HL-60 (cell line): ENCODE results near the gene HECW1.

Source experiments
- DNase-seq, 2 experiments: peaks; one replicate each; pipeline ENCODE4 v3.0.0-alpha.2; 2010 to 2020; ENCODE audit warnings: low read depth in 1 of 2, low spot score in 1 of 2
- H3K27ac ChIP-seq: fragments of 250-450 bp; sonication (Bioruptor Pico); replicated peaks from 2 replicates; pipeline ENCODE4 v1.5.1; 2020; ENCODE audit warnings: mild to moderate bottlenecking, moderate library complexity
- H3K27me3 ChIP-seq: fragments of 250-450 bp; sonication (Bioruptor Pico); 2 replicates; pipeline ENCODE4 v1.5.1; 2021; ENCODE audit warnings: mild to moderate bottlenecking, moderate library complexity; ENCODE audit not compliant: insufficient read depth, poor library complexity, severe bottlenecking
- H3K4me3 ChIP-seq: replicated peaks from 2 replicates; pipeline ENCODE4 v1.5.1; 2011; ENCODE audit warnings: mild to moderate bottlenecking, control low read depth, low read length; ENCODE audit not compliant: insufficient read depth
- GABPA ChIP-seq: IDR thresholded peaks from 2 replicates; pipeline ENCODE4 v1.6.1; 2012; ENCODE audit warnings: low read depth
- POLR2AphosphoS5 ChIP-seq: IDR thresholded peaks from 2 replicates; pipeline ENCODE4 v1.6.1; 2012; ENCODE audit warnings: low read depth
- SPI1 ChIP-seq: IDR thresholded peaks from 2 replicates; pipeline ENCODE4 v1.6.1; 2012; ENCODE audit warnings: low read depth, mild to moderate bottlenecking, borderline replicate concordance
- TF ChIP-seq, protein P1 (sequence below): IDR thresholded peaks from one replicate; pipeline ENCODE4 v1.5.1; 2011; ENCODE audit warnings: low read length, control low read depth, inconsistent platforms; ENCODE audit not compliant: insufficient read depth
- TF ChIP-seq, protein P2 (sequence below): IDR thresholded peaks from 2 replicates; pipeline ENCODE4 v1.6.1; 2012; ENCODE audit warnings: low read depth; ENCODE audit not compliant: insufficient replicate concordance

Gene HECW1

DNA sequence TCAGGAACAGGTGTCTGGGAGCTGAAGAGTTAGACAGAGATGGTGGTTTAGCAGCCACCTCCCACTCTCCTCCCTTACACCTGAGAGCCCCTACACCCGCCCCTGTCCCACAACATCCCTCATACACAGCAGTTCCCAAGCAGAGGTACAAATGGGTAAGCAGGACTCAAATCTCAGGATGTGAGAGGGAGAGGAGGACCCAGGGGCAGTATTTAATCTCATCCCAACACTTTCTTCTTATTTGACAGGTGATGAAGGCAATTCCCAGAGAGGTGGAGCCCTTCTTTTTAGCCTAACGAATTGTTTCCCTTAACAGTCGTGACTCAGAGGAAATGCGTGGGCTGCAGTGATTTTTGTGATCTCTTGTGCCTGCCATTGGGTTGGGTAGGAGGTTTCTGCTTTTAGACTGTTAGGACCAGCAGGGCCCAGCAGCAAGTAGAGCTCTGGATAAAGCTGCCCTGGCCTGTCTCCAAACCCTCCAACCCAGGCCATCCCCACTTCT lies 191.3 kb downstream of the HECW1 start:
- H3K27ac ChIP-seq, result no peak overlapping the region
- no peak for TF ChIP-seq SPI1
- TF ChIP-seq, protein P1, sequence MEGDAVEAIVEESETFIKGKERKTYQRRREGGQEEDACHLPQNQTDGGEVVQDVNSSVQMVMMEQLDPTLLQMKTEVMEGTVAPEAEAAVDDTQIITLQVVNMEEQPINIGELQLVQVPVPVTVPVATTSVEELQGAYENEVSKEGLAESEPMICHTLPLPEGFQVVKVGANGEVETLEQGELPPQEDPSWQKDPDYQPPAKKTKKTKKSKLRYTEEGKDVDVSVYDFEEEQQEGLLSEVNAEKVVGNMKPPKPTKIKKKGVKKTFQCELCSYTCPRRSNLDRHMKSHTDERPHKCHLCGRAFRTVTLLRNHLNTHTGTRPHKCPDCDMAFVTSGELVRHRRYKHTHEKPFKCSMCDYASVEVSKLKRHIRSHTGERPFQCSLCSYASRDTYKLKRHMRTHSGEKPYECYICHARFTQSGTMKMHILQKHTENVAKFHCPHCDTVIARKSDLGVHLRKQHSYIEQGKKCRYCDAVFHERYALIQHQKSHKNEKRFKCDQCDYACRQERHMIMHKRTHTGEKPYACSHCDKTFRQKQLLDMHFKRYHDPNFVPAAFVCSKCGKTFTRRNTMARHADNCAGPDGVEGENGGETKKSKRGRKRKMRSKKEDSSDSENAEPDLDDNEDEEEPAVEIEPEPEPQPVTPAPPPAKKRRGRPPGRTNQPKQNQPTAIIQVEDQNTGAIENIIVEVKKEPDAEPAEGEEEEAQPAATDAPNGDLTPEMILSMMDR, result no peak
- TF ChIP-seq, protein P2, sequence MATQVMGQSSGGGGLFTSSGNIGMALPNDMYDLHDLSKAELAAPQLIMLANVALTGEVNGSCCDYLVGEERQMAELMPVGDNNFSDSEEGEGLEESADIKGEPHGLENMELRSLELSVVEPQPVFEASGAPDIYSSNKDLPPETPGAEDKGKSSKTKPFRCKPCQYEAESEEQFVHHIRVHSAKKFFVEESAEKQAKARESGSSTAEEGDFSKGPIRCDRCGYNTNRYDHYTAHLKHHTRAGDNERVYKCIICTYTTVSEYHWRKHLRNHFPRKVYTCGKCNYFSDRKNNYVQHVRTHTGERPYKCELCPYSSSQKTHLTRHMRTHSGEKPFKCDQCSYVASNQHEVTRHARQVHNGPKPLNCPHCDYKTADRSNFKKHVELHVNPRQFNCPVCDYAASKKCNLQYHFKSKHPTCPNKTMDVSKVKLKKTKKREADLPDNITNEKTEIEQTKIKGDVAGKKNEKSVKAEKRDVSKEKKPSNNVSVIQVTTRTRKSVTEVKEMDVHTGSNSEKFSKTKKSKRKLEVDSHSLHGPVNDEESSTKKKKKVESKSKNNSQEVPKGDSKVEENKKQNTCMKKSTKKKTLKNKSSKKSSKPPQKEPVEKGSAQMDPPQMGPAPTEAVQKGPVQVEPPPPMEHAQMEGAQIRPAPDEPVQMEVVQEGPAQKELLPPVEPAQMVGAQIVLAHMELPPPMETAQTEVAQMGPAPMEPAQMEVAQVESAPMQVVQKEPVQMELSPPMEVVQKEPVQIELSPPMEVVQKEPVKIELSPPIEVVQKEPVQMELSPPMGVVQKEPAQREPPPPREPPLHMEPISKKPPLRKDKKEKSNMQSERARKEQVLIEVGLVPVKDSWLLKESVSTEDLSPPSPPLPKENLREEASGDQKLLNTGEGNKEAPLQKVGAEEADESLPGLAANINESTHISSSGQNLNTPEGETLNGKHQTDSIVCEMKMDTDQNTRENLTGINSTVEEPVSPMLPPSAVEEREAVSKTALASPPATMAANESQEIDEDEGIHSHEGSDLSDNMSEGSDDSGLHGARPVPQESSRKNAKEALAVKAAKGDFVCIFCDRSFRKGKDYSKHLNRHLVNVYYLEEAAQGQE, result no peak
- no peak for TF ChIP-seq GABPA
- no peak for TF ChIP-seq POLR2AphosphoS5

DNA sequence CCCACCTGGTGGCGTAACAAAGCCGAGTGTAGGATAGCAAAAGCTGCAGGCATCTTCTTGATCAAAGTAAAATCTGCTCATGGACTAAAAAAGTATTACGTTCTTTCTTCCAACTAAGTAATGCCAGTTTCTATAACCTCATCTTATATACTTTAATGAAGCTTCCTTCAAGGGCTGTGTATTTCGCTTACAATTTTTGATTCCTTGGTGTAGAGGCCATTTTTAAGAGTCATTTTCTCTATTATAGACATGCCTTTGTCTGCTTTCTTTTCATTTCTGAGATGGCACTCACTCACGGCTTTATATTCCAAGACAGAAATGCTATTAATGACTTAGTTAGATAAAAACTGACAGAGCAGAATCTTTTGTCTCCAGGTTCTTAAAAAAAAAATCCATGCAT lies 194.0 kb downstream of the HECW1 start:
- Histone ChIP-seq H3K27me3 (no peaks in the 10 kb centered on the region), H3K4me3 (no peak overlapping the region), H3K27ac (no peak overlapping the region)
- no peak for DNase-seq
- TF ChIP-seq, protein P1, result no peak
- TF ChIP-seq, protein P2, result no peak

More for the DNA sequence above, 191.3 kb downstream of the HECW1 start:
- H3K4me3 ChIP-seq, result no peak overlapping the region
- H3K27me3 ChIP-seq, result peaks cover 2% of the 10 kb centered on the region
- no peak for DNase-seq

DNA sequence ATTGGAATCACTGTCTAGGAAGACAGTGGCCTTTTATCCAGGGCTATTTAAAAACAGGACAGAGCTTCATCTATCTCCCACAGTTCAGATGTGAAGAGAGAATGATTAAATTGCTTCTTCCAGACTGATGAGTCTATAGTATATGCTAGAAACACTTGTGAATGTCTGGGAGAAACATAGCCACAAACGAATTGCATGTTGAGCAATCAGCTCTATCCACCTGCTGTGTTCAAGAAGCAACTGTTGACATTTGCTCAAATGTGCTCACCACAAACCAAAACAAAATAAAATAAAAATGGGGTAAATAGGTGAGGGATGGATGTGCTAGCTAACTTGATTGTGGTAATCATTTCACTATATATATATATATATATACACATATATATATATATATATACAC lies 195.1 kb downstream of the HECW1 start:
- TF ChIP-seq POLR2AphosphoS5 (no peak), GABPA (no peak), SPI1 (no peak)
- TF ChIP-seq, protein P1, result no peak
- TF ChIP-seq, protein P2, result no peak
- Histone ChIP-seq H3K27me3 (no peaks in the 10 kb centered on the region), H3K4me3 (no peak overlapping the region), H3K27ac (no peak overlapping the region)
- no peak for DNase-seq
